Measurements from ENCODE around the gene SCLY. TPM values are rescaled to one million over a fixed set of nuclear protein-coding genes. Genes with fewer than 3 reads are reported as not detected.

SCLY gene
- total and polyA plus RNA-seq, 2 donors (not counting 1 experiment from before 2014, with no cell fraction given) = 5.3 to 16.5 TPM

- Histone ChIP-seq H3K79me2 (ENCODE audit: control insufficient read depth, insufficient read depth, low read length) (no peaks in the 10 kb centered on the region), H3K36me3 (ENCODE audit: control insufficient read depth, insufficient read depth, low read length) (peaks cover 2% of the 10 kb centered on the region), H3K4me2 (ENCODE audit: extremely low read depth, insufficient read depth, low read length) (no peak overlapping the region), H3K4me3 (replicated peaks in 1 of 4; ENCODE audit: control extremely low read depth in 1 of 4, insufficient read depth in 1 of 4, low read depth in 3 of 4, low read length in 4 of 4) (no peak overlapping the region), H2AFZ (ENCODE audit: low read length) (no peak overlapping the region), H3K27me3 (ENCODE audit: control insufficient read depth, insufficient read depth, low read length) (no peaks in the 10 kb centered on the region), H3K9ac (ENCODE audit: insufficient read depth, low read length) (no peak overlapping the region), H3K9me3 (ENCODE audit: control insufficient read depth, insufficient read depth, low read depth, low read length) (no peaks in the 10 kb centered on the region), H3K27ac (ENCODE audit: insufficient read depth, low read length) (no peak overlapping the region), H3K4me1 (ENCODE audit: control insufficient read depth, extremely low read depth, insufficient read depth, low read length) (no peaks in the 10 kb centered on the region), H4K20me1 (ENCODE audit: control insufficient read depth, extremely low read depth, insufficient read depth, low read length) (no peaks in the 10 kb centered on the region)
- peak; percentile 42 to 87 for DNase-seq (ENCODE audit: low read depth in 2 of 2)
- TF ChIP-seq CTCF (conservative IDR thresholded peaks at IDR 0.05 in 1 of 2, IDR thresholded peaks at IDR 0.05 in 1 of 2; ENCODE audit: low read depth in 1 of 2, low read length in 2 of 2) (no peak), EZH2 (IDR thresholded peaks at IDR 0.05; ENCODE audit: low read length, missing control alignments) (no peak)
Measured at GRCh38 chr2:238024986-238025385, 35.8 kb upstream of the SCLY start.

GRCh38 chr2:238025741-238026360 is 35.0 kb upstream of the SCLY start:
- Histone ChIP-seq H4K20me1 (ENCODE audit: control insufficient read depth, extremely low read depth, insufficient read depth, low read length) (no peaks in the 10 kb centered on the region), H3K27ac (ENCODE audit: insufficient read depth, low read length) (no peak overlapping the region), H3K4me1 (ENCODE audit: control insufficient read depth, extremely low read depth, insufficient read depth, low read length) (no peaks in the 10 kb centered on the region), H3K9ac (ENCODE audit: insufficient read depth, low read length) (no peak overlapping the region), H3K36me3 (ENCODE audit: control insufficient read depth, insufficient read depth, low read length) (peaks cover 4% of the 10 kb centered on the region), H3K9me3 (ENCODE audit: control insufficient read depth, insufficient read depth, low read depth, low read length) (no peaks in the 10 kb centered on the region), H3K4me2 (ENCODE audit: extremely low read depth, insufficient read depth, low read length) (no peak overlapping the region), H3K27me3 (ENCODE audit: control insufficient read depth, insufficient read depth, low read length) (no peaks in the 10 kb centered on the region), H2AFZ (ENCODE audit: low read length) (no peak overlapping the region), H3K79me2 (ENCODE audit: control insufficient read depth, insufficient read depth, low read length) (no peaks in the 10 kb centered on the region), H3K4me3 (replicated peaks in 1 of 4; ENCODE audit: control extremely low read depth in 1 of 4, insufficient read depth in 1 of 4, low read depth in 3 of 4, low read length in 4 of 4) (no peak overlapping the region)
- no peak for DNase-seq (ENCODE audit: low read depth in 2 of 2)
- TF ChIP-seq CTCF (conservative IDR thresholded peaks at IDR 0.05 in 1 of 2, IDR thresholded peaks at IDR 0.05 in 1 of 2; ENCODE audit: low read depth in 1 of 2, low read length in 2 of 2) (no peak), EZH2 (IDR thresholded peaks at IDR 0.05; ENCODE audit: low read length, missing control alignments) (no peak)

GRCh38 chr2:238027058-238027457 is 33.7 kb upstream of the SCLY start:
- Histone ChIP-seq H3K4me3 (replicated peaks in 1 of 4; ENCODE audit: control extremely low read depth in 1 of 4, insufficient read depth in 1 of 4, low read depth in 3 of 4, low read length in 4 of 4) (no peak overlapping the region), H3K27me3 (ENCODE audit: control insufficient read depth, insufficient read depth, low read length) (no peaks in the 10 kb centered on the region), H3K27ac (ENCODE audit: insufficient read depth, low read length) (no peak overlapping the region), H3K79me2 (ENCODE audit: control insufficient read depth, insufficient read depth, low read length) (no peaks in the 10 kb centered on the region), H3K4me1 (ENCODE audit: control insufficient read depth, extremely low read depth, insufficient read depth, low read length) (no peaks in the 10 kb centered on the region), H3K9ac (ENCODE audit: insufficient read depth, low read length) (no peak overlapping the region), H3K4me2 (ENCODE audit: extremely low read depth, insufficient read depth, low read length) (no peak overlapping the region), H3K36me3 (ENCODE audit: control insufficient read depth, insufficient read depth, low read length) (peaks cover 7% of the 10 kb centered on the region), H4K20me1 (ENCODE audit: control insufficient read depth, extremely low read depth, insufficient read depth, low read length) (no peaks in the 10 kb centered on the region), H2AFZ (ENCODE audit: low read length) (no peak overlapping the region), H3K9me3 (ENCODE audit: control insufficient read depth, insufficient read depth, low read depth, low read length) (no peaks in the 10 kb centered on the region)
- TF ChIP-seq CTCF (conservative IDR thresholded peaks at IDR 0.05 in 1 of 2, IDR thresholded peaks at IDR 0.05 in 1 of 2; ENCODE audit: low read depth in 1 of 2, low read length in 2 of 2) = no peak
- peak in 1 of 2 donors; percentile 64 for DNase-seq (ENCODE audit: low read depth in 2 of 2)
